Loucy (cell line): ENCODE measurements around the gene GRHL3.

Experiments used
- H2AFZ ChIP-seq: fragments of 200-600 bp; sonication (generic); 2 replicates; pipeline ENCODE4 v1.6.0; 2016; ENCODE audit warnings: antibody characterized with exemption, mild to moderate bottlenecking, low read length, moderate library complexity
- H3F3A ChIP-seq: fragments of 200-600 bp; 2 replicates; pipeline ENCODE4 v1.6.0; 2016; ENCODE audit warnings: antibody characterized with exemption, low read depth, mild to moderate bottlenecking
- H3K27me3 ChIP-seq: fragments of 200-600 bp; sonication (generic); 2 replicates; pipeline ENCODE4 v1.6.1; 2014; ENCODE audit warnings: low read length, mild to moderate bottlenecking; ENCODE audit not compliant: insufficient read depth, poor library complexity, severe bottlenecking
- H3K36me3 ChIP-seq: fragments of 200-600 bp; sonication (generic); 2 replicates; pipeline ENCODE4 v1.6.1; 2016; ENCODE audit warnings: low read length; ENCODE audit not compliant: insufficient read depth
- H3K4me1 ChIP-seq: fragments of 200-600 bp; sonication (generic); 2 replicates; pipeline ENCODE4 v1.5.1; 2014; ENCODE audit warnings: low read length, mild to moderate bottlenecking; ENCODE audit not compliant: insufficient read depth, poor library complexity, severe bottlenecking
- H3K4me2 ChIP-seq: fragments of 200-600 bp; sonication (generic); 2 replicates; pipeline ENCODE4 v1.6.0; 2014; ENCODE audit warnings: antibody characterized with exemption, low read length, low read depth, mild to moderate bottlenecking; ENCODE audit not compliant: poor library complexity, severe bottlenecking
- H3K4me3 ChIP-seq: fragments of 200-600 bp; sonication (generic); 2 replicates; pipeline ENCODE4 v1.5.1; 2014; ENCODE audit warnings: low read length, mild to moderate bottlenecking, mixed read lengths; ENCODE audit not compliant: poor library complexity, severe bottlenecking
- H3K79me2 ChIP-seq: fragments of 200-600 bp; sonication (generic); 2 replicates; pipeline ENCODE4 v1.6.1; 2014; ENCODE audit warnings: low read length; ENCODE audit not compliant: insufficient read depth
- H3K9ac ChIP-seq: fragments of 200-600 bp; sonication (generic); 2 replicates; pipeline ENCODE4 v1.6.0; 2014; ENCODE audit warnings: mild to moderate bottlenecking, low read depth, low read length, moderate library complexity; ENCODE audit not compliant: poor library complexity, severe bottlenecking
- H3K9me2 ChIP-seq: fragments of 200-600 bp; sonication (generic); replicated peaks from 2 replicates; pipeline ENCODE4 v1.6.1; 2016; ENCODE audit warnings: low read depth, low read length, mixed read lengths
- H3K9me3 ChIP-seq: fragments of 200-600 bp; sonication (generic); 2 replicates; pipeline ENCODE4 v1.6.1; 2014; ENCODE audit warnings: mild to moderate bottlenecking, antibody characterized with exemption, low read length, low read depth; ENCODE audit not compliant: insufficient read depth
- H4K20me1 ChIP-seq: fragments of 200-600 bp; sonication (generic); 2 replicates; pipeline ENCODE4 v1.6.0; 2014; ENCODE audit warnings: antibody characterized with exemption, low read length, mild to moderate bottlenecking; ENCODE audit not compliant: insufficient read depth, poor library complexity, severe bottlenecking
- EZH2phosphoT487 ChIP-seq: fragments of 200-600 bp; IDR thresholded peaks from 2 replicates; pipeline ENCODE4 v1.6.1; 2018; ENCODE audit warnings: antibody characterized with exemption, mild to moderate bottlenecking, moderate library complexity, borderline replicate concordance
- TF ChIP-seq, protein P1 (sequence below): fragments of 200-600 bp; sonication (generic); conservative IDR thresholded peaks from 2 replicates; pipeline ENCODE4 v1.5.1; 2014; ENCODE audit warnings: mild to moderate bottlenecking, antibody characterized with exemption, low read length

The GRHL3 gene

GRCh38 chr1:24373044-24373443 is 53.9 kb downstream of the GRHL3 start:
- H3K9ac ChIP-seq: peak overlapping the region; percentile 12
- peaks cover 14% of the 10 kb centered on the region for H3K4me1 ChIP-seq
- TF ChIP-seq, protein P1, sequence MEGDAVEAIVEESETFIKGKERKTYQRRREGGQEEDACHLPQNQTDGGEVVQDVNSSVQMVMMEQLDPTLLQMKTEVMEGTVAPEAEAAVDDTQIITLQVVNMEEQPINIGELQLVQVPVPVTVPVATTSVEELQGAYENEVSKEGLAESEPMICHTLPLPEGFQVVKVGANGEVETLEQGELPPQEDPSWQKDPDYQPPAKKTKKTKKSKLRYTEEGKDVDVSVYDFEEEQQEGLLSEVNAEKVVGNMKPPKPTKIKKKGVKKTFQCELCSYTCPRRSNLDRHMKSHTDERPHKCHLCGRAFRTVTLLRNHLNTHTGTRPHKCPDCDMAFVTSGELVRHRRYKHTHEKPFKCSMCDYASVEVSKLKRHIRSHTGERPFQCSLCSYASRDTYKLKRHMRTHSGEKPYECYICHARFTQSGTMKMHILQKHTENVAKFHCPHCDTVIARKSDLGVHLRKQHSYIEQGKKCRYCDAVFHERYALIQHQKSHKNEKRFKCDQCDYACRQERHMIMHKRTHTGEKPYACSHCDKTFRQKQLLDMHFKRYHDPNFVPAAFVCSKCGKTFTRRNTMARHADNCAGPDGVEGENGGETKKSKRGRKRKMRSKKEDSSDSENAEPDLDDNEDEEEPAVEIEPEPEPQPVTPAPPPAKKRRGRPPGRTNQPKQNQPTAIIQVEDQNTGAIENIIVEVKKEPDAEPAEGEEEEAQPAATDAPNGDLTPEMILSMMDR: no peak
- no peak for TF ChIP-seq EZH2phosphoT487
- no peaks in the 10 kb centered on the region for H3K79me2 ChIP-seq
- H3K9me3 ChIP-seq: no peaks in the 10 kb centered on the region
- no peak overlapping the region for H3K4me3 ChIP-seq
- peak overlapping the region; percentile 32 for H3K4me2 ChIP-seq
- H3K27me3 ChIP-seq: no peaks in the 10 kb centered on the region
- H3K36me3 ChIP-seq: no peaks in the 10 kb centered on the region
- H2AFZ ChIP-seq: peak overlapping the region; percentile 78
- H3F3A ChIP-seq: no peaks in the 10 kb centered on the region
- no peaks in the 10 kb centered on the region for H4K20me1 ChIP-seq
- H3K9me2 ChIP-seq: no peaks in the 10 kb centered on the region

DNA sequence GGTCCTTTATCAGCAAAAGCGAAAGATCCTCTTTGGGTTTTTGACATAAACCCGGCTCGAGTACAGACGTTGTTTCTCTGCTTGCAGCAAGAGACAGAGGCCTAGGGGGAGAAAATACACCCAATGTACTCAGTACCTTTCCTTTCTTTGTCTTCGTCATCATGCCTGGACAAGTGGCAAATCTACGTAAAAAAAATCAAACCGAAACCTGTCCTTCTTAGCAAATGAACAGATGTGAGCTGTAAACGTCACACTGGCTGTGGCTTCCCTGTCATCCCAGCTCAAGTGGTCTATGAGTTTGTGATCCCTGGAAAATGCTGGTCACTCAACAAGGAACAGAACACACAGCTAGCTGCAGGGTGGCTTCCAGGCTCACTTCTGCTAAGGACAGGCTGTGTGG is 54.6 kb downstream of the GRHL3 start:
- no peak for TF ChIP-seq EZH2phosphoT487
- TF ChIP-seq, protein P1: no peak
- Histone ChIP-seq H3K4me2 (peak overlapping the region; percentile 32), H3K79me2 (no peaks in the 10 kb centered on the region), H3K4me1 (peaks cover 14% of the 10 kb centered on the region), H3K9ac (peak overlapping the region; percentile 12), H3K9me2 (no peaks in the 10 kb centered on the region), H3F3A (no peaks in the 10 kb centered on the region), H3K4me3 (no peak overlapping the region), H2AFZ (peak overlapping the region; percentile 78), H3K9me3 (no peaks in the 10 kb centered on the region), H3K36me3 (no peaks in the 10 kb centered on the region), H4K20me1 (no peaks in the 10 kb centered on the region), H3K27me3 (no peaks in the 10 kb centered on the region)

DNA sequence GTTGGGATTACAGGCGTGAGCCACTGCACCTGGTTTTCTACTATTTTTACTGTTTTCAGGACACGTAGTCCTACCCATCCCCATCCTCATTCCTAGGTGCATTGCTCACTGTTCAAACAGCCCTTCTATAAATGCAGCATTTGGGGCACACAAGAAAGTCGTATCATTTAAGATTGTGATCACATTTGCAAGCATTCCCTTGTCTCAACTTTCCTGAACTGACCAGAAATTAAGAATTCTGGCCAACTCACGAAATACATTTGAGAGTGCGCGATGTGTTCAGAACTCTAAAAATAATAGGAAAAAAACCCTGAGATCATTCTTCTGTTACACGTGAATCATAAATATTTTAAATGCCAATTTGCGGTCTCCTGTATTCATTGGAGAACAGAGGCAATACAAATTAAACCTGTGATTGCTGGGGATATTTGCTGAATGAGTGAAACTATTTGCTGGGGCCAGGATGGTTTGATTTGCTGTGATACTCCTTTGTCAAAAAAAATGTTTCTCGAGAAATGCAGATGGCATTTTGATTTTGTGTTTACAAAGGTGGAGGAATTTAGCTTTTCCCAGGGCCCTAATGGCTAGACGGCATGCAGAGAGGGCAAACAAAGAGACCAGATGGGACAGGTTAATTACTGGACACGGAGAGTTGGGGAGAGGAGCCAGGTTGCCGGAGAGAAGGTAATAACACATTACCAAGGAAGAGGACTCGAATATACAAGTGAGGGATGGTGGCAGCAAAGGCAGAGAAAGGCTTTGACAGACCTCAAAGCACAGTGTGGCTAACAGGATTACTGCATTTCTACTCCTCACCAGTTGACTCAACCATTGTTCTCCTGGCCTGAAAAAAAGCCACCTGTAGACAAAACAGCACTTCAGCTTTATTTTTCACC is 56.0 kb downstream of the GRHL3 start:
- Histone ChIP-seq H3K27me3 (no peaks in the 10 kb centered on the region), H3K4me1 (peaks cover 14% of the 10 kb centered on the region), H2AFZ (no peak overlapping the region), H3K9me3 (no peaks in the 10 kb centered on the region), H3K36me3 (no peaks in the 10 kb centered on the region), H3F3A (no peaks in the 10 kb centered on the region), H3K9ac (no peak overlapping the region), H3K9me2 (no peaks in the 10 kb centered on the region), H3K4me2 (no peak overlapping the region), H4K20me1 (no peaks in the 10 kb centered on the region), H3K79me2 (no peaks in the 10 kb centered on the region), H3K4me3 (no peak overlapping the region)
- TF ChIP-seq, protein P1: no peak
- no peak for TF ChIP-seq EZH2phosphoT487
